ENCODE results near the gene TMED10.

Gene TMED10

DNA sequence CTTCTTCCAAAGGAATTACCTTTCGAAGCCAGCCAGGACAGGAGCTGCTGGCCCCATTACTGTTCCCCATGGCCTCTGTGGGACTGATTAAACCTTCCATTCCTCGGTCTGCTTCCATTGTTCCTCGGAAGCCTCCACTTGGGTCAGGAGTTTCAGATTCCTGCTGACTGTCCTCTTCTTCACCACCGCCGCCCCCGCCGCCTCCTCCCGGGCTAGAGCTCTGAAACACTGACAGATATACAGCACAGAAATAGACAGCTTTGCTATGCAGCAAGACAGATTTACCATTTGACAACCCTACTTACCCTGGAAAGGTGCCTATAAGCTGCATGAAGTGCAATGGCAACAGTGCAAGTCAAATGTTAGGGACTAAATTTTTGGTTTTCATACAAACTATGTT, 85.2 kb downstream of the TMED10 start:
- TF ChIP-seq EGR1 (IDR thresholded peaks at IDR 0.05) (no peak), YY1 (IDR thresholded peaks at IDR 0.05; ENCODE audit: low read depth) (no peak), ZBTB7A (IDR thresholded peaks at IDR 0.05; ENCODE audit: low read depth) (no peak), EP300 (IDR thresholded peaks at IDR 0.05; ENCODE audit: borderline replicate concordance) (no peak)

DNA sequence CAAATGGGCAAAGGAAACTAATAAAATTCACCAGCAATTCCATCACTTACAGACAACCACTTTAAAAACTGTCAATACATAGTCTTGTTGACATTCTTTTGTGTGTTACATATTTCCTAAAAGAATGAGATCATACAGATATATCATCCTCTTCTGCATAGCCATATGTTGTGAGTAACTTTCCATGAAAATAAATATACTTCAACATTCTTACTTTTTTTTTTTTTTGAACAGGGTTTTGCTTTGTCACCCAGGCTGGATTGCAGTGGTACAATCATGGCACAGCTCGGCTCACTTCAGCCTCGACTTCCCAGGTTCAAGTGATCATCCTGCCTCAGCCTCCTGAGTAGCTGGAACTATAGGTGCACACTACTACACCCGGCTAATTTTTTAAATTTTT, 86.1 kb downstream of the TMED10 start:
- TF ChIP-seq NFIC (IDR thresholded peaks at IDR 0.05) = no peak
- TF ChIP-seq YY1 (IDR thresholded peaks at IDR 0.05; ENCODE audit: low read depth) = no peak
- TF ChIP-seq RAD21 (IDR thresholded peaks at IDR 0.05; ENCODE audit: low read depth) = no peak
- no peak for TF ChIP-seq EP300 (IDR thresholded peaks at IDR 0.05; ENCODE audit: borderline replicate concordance)
- no peak for TF ChIP-seq EGR1 (IDR thresholded peaks at IDR 0.05)
- TF ChIP-seq TCF12 (IDR thresholded peaks at IDR 0.05; ENCODE audit: low read depth) = no peak
- TF ChIP-seq, protein P1, sequence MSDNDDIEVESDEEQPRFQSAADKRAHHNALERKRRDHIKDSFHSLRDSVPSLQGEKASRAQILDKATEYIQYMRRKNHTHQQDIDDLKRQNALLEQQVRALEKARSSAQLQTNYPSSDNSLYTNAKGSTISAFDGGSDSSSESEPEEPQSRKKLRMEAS (IDR thresholded peaks at IDR 0.05) = no peak
- TF ChIP-seq ZBTB7A (IDR thresholded peaks at IDR 0.05; ENCODE audit: low read depth) = no peak
- no peak for TF ChIP-seq CEBPB (IDR thresholded peaks at IDR 0.05)
- TF ChIP-seq, protein P2, sequence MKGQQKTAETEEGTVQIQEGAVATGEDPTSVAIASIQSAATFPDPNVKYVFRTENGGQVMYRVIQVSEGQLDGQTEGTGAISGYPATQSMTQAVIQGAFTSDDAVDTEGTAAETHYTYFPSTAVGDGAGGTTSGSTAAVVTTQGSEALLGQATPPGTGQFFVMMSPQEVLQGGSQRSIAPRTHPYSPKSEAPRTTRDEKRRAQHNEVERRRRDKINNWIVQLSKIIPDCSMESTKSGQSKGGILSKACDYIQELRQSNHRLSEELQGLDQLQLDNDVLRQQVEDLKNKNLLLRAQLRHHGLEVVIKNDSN (IDR thresholded peaks at IDR 0.05) = no peak
- TF ChIP-seq CREB1 (IDR thresholded peaks at IDR 0.05; ENCODE audit: low read depth) = no peak
- TF ChIP-seq TAF1 (IDR thresholded peaks at IDR 0.05; ENCODE audit: low read depth) = no peak
- TF ChIP-seq, protein P3, sequence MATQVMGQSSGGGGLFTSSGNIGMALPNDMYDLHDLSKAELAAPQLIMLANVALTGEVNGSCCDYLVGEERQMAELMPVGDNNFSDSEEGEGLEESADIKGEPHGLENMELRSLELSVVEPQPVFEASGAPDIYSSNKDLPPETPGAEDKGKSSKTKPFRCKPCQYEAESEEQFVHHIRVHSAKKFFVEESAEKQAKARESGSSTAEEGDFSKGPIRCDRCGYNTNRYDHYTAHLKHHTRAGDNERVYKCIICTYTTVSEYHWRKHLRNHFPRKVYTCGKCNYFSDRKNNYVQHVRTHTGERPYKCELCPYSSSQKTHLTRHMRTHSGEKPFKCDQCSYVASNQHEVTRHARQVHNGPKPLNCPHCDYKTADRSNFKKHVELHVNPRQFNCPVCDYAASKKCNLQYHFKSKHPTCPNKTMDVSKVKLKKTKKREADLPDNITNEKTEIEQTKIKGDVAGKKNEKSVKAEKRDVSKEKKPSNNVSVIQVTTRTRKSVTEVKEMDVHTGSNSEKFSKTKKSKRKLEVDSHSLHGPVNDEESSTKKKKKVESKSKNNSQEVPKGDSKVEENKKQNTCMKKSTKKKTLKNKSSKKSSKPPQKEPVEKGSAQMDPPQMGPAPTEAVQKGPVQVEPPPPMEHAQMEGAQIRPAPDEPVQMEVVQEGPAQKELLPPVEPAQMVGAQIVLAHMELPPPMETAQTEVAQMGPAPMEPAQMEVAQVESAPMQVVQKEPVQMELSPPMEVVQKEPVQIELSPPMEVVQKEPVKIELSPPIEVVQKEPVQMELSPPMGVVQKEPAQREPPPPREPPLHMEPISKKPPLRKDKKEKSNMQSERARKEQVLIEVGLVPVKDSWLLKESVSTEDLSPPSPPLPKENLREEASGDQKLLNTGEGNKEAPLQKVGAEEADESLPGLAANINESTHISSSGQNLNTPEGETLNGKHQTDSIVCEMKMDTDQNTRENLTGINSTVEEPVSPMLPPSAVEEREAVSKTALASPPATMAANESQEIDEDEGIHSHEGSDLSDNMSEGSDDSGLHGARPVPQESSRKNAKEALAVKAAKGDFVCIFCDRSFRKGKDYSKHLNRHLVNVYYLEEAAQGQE (IDR thresholded peaks at IDR 0.05; ENCODE audit: low read depth) = no peak
- no peak for TF ChIP-seq FOXM1 (IDR thresholded peaks at IDR 0.05; ENCODE audit: borderline replicate concordance, low read depth)
- no peak for TF ChIP-seq TEAD4 (IDR thresholded peaks at IDR 0.05)

DNA sequence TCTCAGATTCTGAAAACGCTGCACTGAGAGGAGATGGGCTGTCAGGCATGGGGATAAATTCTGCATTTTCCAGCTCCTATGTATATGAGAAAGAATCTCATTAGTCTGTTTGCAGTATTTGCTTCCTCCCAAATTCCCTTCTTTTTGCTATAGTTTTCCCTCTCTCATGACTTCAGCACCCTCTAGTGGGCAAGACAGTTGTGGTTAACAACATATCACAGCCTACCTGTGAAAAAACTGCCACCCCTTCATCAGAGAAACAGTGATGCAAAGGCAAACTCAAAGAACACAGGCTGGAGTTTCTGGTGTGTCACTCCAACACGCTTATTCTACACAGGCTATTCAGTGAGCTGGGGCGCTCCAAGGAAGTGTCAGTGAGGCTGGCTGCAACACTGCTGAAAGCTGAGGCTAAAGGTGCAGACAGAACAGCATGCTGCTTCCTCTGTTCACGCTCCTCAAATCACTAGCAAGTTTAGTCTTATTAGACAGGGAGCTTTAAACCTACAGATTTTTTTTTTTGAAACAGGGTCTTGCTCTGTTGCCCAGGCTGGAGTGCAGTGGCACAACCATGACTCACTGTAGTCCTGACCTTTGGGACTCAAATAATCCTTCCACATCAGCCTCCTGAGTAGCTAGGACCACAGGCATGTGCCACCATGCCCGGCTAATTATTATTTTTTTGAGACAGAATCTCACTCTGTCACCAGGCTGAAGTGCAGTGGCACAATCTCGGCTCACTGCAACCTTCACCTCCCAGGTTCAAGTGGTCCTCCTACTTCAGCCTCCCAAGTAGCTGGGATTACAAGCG, 87.6 kb downstream of the TMED10 start:
- TF ChIP-seq TCF12 (IDR thresholded peaks at IDR 0.05; ENCODE audit: low read depth) (no peak), YY1 (IDR thresholded peaks at IDR 0.05; ENCODE audit: low read depth) (no peak), NFIC (IDR thresholded peaks at IDR 0.05) (no peak), RAD21 (IDR thresholded peaks at IDR 0.05; ENCODE audit: low read depth) (peak; percentile 87), TEAD4 (IDR thresholded peaks at IDR 0.05) (no peak)
- TF ChIP-seq, protein P2 (IDR thresholded peaks at IDR 0.05) = no peak

DNA sequence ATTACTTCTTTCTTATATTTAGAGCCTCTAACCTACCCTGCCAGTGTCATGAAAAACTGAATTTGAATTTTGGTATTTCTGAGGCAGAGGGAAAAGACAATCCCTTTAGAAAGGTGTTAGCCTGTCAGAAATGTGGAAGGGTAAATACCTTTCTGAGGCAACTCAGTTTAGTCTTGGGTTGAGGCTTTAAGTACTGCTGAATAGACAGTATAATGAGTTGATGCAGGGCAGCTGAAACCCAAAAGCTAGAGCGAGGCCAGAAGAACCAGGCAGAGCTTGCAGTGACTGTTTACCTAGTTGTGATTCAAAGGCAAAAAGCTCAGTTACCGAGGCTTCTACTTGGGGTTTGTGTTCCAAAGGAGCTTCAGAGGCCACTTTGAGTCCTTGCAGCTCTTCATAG, 88.3 kb downstream of the TMED10 start:
- TF ChIP-seq, protein P1 (IDR thresholded peaks at IDR 0.05) = no peak
- TF ChIP-seq TCF12 (IDR thresholded peaks at IDR 0.05; ENCODE audit: low read depth) (no peak), NFIC (IDR thresholded peaks at IDR 0.05) (no peak), RAD21 (IDR thresholded peaks at IDR 0.05; ENCODE audit: low read depth) (no peak), CEBPB (IDR thresholded peaks at IDR 0.05) (no peak), YY1 (IDR thresholded peaks at IDR 0.05; ENCODE audit: low read depth) (no peak), ZBTB7A (IDR thresholded peaks at IDR 0.05; ENCODE audit: low read depth) (no peak)
- TF ChIP-seq, protein P3 (IDR thresholded peaks at IDR 0.05; ENCODE audit: low read depth) = no peak
- TF ChIP-seq, protein P2 (IDR thresholded peaks at IDR 0.05) = no peak

DNA sequence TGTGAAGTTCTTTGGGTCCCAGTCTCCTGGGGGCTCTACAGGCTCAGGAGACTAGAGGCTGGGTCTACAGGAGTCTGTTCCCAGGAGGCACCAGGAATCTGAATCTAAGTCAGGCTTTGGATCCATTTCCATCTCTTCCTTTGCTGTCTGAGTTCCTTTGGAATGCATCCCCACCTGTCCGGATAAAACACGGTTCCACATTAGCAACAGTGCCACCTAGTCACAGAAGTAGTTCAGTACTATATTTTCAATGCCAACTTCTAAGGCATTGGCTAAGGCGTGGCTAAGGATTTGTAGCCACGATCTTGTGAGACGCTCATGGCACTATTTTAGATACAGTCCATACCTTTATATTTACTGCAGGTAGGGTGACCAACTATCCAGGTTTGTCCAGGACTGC, 91.9 kb downstream of the TMED10 start:
- TF ChIP-seq RAD21 (IDR thresholded peaks at IDR 0.05; ENCODE audit: low read depth) = peak; percentile 50
- no peak for TF ChIP-seq ZBTB7A (IDR thresholded peaks at IDR 0.05; ENCODE audit: low read depth)

DNA sequence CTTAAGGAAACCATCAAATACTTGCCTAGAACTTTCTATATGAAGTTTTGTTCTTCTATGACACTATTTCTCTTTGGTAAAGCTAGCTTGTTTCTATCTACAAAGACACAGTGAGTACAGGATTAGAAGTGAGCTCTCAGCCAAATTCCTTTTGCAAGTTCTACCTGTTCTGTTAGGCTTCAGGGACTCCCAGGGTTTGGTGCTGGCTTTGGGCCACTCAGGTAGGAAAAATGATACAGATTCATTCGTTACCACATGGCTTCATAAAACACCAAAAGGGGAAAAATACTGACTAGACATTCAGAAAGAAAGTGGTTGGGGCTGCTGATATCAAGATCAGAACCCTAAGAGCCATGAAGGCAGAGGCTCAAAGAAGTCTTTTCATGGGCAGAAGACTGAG, 93.1 kb downstream of the TMED10 start:
- TF ChIP-seq ZBTB7A (IDR thresholded peaks at IDR 0.05; ENCODE audit: low read depth) (no peak), EGR1 (IDR thresholded peaks at IDR 0.05) (no peak), TEAD4 (IDR thresholded peaks at IDR 0.05) (no peak), CREB1 (IDR thresholded peaks at IDR 0.05; ENCODE audit: low read depth) (no peak), EP300 (IDR thresholded peaks at IDR 0.05; ENCODE audit: borderline replicate concordance) (no peak), CEBPB (IDR thresholded peaks at IDR 0.05) (no peak), RAD21 (IDR thresholded peaks at IDR 0.05; ENCODE audit: low read depth) (no peak), NFIC (IDR thresholded peaks at IDR 0.05) (no peak), YY1 (IDR thresholded peaks at IDR 0.05; ENCODE audit: low read depth) (no peak), TAF1 (IDR thresholded peaks at IDR 0.05; ENCODE audit: low read depth) (no peak), TCF12 (IDR thresholded peaks at IDR 0.05; ENCODE audit: low read depth) (no peak), FOXM1 (IDR thresholded peaks at IDR 0.05; ENCODE audit: borderline replicate concordance, low read depth) (no peak)
- TF ChIP-seq, protein P1 (IDR thresholded peaks at IDR 0.05) = no peak
- TF ChIP-seq, protein P3 (IDR thresholded peaks at IDR 0.05; ENCODE audit: low read depth) = no peak
